NK-92 (cell line): Measurements from ENCODE around the gene BCKDHB.
"Not testable (repeated sequence)": the region's sequence is repeated elsewhere in the genome, so short reads cannot be mapped to it uniquely, and the experiment has no call there.

Experiments used
- DNase-seq: peaks from one replicate; lab custom pipeline; 2025; ENCODE audit not compliant: unreplicated experiment; lab: John Stamatoyannopoulos, UW

The BCKDHB gene

DNA sequence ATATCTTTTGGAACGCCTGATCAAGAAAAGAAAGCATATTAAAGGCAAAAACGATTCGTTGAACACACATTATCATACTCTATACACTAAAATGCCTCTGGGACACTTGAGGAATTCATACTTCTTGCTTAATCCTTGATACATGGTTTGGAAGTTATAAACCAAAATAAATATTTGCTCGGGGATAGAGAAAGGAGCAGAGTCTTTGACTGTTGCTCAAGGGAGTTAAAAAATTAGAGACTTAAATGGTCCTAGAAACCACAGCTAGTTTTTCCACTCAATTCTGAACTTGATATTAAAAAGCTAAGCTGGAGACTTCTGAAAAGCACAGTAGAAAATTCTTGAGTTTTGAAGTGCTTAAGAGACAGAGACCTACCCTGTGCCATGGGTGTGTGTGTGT lies 98.9 kb downstream of the BCKDHB start:
- DNase-seq, result no peak

DNA sequence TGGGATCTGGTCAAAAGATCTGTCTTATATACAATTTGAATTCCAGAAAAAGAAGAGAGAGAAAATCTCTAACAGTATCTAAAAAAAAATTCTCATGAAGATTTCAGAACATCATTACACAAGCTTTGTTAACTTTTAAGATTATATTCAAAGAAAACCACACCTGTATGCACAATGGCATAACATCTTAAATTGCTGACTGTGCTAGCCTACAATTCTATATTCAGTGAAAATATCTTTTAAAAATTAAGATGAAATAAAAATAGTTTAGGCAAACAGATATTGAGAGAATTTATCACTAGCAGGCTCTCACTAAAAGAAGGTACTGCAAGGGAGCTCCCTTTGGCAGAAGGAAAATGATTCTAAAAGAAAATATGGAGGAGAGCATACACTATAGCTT lies 100.3 kb downstream of the BCKDHB start:
- no peak for DNase-seq

DNA sequence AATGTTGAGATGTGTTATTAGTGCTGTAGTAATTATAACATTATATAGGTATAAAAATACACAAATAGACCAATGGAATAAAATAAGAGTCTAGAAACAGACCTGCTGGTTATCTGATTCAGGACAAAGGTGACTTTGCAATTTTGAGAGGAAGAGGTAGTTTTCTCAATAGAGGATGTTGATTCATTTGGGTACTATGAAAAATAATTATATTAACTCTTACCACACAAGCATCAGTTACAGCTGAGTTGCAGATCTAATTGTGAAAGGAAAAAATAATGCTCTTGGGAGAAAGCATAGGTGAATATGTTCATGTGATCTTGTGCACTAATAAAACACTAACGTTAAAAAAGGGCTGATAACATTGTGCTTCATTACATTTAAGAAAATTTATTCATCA lies 103.0 kb downstream of the BCKDHB start:
- no peak for DNase-seq

DNA sequence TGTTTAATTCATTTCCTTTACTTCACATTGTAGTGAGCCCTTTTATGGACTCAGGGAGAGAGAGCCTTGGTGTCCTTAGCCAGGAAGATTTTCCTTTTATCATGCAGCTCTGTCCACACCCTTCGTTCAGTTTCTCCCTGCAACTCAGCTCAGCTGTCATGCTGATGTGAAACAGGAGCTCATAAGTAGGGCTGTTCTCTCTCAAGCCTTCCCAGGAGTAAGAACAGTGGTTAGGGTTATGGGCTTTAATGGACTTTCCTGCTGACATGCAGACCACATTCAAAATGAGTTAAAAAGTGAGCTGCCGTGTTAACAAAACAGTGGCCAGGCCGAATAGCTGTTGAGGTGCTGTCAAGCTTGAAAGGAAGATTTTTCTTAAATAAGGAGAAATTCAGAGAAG lies 104.1 kb downstream of the BCKDHB start:
- no peak for DNase-seq

DNA sequence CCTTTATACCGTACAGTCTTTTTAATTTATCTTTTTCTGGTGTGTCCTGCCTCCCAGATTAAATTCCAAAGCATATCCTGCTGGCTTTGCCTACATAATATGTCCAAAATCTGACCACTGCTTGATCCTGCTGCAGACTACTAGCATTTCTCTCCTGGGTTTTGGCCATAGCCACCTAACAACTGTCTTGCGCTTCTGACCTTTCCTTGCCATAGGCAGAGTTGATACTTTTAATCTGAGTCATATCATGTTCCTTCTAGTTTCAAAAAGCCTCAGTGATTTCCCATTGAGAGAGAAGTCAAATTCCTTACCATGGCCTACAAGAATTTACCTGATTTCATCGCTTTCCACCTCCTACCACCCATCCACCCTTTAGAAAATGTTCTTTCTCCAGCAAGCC lies 104.8 kb downstream of the BCKDHB start:
- DNase-seq, result no peak

DNA sequence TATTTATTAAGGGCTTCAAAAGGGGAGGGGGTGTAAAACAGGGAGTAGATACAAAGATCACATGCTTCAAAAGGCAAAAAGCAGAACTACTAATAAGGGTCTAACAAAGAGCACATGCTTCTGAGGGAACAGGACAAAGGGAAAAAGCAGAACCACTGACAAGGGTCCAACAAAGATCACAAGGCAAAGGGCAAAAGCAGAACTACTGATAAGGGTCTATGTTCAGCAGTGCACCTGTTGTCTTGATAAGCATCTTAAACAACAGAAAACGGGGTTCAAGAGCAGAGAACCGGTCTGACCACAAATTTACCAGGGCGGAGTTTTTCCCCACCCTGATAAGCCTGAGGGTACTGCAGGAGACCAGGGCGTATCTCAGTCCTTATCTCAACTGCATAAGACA lies 105.4 kb downstream of the BCKDHB start:
- not testable (repeated sequence) for DNase-seq

DNA sequence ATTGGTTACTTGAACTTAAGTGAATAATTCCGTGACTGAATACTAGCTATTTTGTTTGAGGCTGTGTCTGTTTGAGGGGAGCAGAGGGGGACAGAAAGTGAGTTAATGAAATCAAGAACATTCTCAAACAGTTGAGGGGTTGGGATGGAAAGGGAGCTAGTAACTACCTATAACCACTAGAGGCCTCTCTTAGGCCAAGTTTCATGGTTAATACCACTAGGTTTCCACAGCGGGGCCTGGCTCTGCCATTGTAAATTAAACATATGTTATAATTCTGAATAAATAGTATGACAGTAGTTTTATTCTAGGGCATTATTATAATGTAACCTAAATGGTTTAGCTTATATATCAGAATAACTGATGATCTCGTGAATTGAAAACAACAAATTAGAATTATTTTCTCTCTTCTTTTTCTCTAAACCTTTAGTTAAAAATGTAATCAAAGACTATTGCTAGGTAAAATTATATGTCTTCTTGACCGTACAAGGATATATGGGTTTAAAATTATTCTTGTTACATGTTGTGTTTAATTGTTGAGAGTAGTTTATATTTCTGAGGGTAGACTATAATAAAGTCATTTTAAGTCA lies 108.1 kb downstream of the BCKDHB start:
- no peak for DNase-seq

DNA sequence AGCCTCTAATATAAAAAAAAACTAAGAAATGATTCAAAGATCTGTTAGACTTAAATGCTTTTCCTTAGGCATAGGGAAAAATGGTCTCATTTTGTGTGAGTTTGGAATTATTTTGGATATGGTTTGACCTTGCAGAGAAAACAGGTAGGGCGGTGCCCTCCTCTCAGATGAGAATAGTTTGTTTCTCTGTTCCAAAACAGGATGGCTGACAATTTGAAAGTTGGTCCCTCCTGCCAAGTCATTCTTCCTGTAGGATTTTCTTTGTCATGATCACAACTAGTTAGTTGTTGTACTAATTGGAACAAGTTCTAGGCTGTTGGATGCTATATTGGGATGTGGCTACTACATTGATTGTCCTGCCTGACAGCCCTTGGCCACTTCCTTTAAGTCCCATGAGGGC lies 108.6 kb downstream of the BCKDHB start:
- no peak for DNase-seq

DNA sequence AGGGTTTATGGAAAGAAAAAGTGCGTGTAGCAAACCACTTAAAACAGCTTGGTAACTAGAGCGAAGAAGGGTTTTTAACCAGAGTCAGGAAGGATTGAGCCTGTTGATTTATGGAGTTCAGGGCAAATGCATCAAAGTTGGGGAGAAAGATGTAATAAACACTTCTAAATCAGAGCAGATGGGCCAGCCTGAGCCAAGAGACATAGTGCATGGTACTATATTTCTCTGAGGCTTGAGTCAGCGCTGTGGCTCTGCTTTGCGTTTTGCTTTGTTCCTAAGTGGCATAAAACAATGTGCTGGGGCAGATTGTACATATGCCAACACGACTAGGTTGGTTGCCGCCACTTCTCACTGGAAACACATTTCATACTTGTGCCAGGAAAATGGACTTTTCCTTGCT lies 111.3 kb downstream of the BCKDHB start:
- no peak for DNase-seq

DNA sequence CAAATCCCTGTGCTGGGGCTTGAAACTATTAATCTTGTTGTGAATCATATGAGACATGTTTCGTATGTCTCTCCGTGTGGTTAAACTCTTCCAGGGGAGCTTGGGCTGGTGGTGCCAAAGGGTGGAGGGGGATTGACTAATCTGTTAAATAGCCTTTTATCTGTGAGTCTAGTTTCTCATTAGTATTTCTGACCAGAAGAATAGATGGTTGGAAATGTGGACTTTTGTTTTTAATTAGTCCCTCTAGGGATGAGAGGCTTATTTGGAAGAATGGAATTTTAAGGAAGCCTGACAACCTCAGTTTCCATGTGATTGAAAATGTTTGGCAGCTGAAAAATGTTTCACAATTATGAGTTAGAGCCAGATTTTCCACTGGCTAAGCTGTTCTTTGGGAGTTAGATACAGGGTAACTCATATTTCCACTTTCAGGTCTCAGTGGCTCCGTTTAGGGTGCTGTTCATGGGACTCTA lies 117.3 kb downstream of the BCKDHB start:
- DNase-seq, result no peak

DNA sequence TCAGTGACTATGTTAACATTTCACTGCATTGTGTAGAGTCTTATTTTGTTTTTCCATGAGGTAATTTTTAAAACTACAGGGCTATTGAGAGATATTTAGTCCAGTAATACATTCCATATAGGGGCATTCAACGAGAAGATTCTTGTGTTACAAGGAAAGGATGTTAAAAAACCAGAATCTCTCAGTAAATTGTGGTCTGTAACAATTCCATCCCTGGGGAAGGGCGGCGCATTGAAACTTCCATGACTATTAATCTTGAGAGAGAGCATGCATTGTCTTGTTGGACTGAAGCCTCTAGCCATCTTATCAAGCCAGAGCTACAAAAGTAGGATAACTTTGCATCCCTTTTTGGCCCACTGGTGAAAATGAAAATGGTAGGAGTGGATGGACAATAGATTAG lies 119.7 kb downstream of the BCKDHB start:
- DNase-seq, result no peak

DNA sequence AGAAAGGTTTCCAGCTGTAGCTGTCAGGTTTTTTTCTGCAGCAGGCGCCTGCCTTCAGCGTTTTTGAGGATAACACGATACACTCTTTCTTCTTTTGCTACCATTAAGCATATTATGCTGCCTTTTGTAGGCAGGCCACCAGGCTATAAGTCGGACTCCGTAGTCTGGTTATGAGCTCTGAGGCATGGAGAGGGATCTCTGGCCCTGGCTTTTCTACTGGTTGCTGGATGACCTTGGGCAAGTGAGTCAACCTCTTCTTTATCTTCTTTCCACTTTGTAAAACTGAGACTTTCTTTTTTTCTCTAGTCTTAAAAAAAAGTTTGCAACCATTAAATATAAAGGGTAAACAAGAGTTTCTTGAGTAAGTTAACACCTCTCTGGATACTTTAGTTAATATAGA lies 120.2 kb downstream of the BCKDHB start:
- DNase-seq, result no peak

DNA sequence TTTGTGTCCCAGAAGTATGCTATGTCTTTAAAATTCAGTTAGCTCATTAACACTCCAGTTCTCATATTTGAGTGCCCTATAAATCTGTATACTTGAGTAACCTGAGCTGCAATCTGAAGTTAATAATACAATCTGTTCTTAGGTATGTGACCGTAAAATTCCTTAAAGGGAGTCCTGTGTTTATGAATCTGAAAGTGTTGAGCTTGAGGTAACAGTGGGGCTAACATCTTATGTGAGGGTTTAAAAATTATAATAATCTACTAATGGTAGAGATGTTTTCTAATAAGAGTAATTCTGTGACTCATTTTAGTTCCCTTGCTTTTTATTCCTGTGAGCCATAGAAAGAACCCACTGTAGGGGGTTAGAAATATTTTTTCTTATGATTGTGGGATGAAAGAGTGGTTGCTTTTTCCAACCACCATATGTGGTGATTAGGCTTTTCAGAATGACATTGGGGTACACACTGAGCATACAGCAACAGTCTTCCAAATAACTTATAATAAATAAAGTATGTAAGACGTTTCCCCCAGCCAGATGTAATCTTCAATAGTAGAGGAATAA lies 121.2 kb downstream of the BCKDHB start:
- DNase-seq, result no peak

DNA sequence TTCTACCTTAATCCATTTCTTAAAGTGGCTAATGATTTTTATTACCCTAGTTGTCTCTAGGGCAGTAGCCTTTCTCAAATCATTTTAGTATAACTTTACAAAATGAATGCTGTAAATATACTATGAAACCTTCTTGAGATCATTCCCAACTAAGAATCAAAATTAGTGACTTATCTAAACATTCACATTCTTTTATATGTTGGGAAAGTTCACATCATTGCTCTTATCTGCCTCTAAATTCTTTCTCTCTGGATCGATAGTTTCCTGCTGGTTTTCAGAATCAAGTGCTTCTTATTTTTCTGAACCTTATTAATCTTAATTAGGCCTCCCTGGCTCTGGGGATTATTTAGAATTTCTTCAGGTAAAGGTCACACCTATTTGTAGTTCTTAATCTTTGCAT lies 126.8 kb downstream of the BCKDHB start:
- no peak for DNase-seq

DNA sequence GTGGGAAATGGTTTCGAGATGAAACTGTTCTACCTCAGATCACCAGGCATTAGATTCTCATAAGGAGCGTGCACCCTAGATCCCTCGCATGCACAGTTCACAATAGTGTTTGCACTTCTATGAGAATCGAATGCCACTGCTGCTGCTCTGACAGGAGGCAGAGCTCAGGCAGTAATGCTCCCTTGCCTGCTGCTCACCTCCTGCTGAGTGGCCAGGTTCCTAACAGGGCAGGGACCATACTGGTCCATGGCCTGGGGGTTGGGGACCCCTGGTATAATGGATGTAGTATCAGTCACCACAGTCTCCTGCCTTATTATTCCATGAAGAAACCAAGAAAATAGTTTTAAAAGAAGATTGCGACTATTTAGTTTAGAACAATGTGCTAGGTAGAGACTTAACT lies 127.5 kb downstream of the BCKDHB start:
- DNase-seq, result no peak

DNA sequence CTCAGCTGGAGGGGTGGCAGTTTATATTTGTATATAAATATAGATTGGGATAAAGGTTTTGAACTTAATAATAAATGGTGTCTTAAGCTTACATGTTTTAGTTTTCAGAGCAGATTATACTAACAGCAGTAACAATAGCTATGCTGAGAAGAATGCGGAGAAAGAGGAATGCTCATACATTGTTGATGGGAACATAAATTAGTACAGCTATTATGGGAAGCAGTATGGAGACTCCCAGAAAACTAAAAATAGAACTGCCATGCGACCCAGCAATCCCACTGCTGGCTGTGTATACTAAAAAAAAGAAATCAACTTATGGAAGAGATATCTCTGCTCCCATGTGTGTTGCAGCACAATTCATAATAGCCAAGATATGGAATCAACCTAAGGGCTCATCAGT lies 127.9 kb downstream of the BCKDHB start:
- no peak for DNase-seq

DNA sequence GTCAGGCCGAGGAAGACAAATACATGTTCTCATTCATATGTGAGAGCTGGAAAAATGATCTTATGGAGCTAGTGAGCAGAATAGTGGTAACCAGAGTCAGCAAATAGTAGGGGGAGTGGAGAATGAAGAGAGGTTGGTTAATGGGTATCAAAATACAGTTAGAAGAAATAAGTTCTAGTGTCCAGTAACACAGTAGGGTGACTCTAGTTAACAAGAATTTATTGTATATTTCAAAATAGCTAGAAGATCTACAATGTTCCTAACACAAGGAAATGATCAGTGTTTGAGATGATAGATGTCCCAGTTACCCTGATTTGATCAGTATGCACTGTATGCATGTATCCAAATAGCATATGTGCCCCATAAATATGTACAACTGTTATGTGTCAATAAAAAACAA lies 128.4 kb downstream of the BCKDHB start:
- no peak for DNase-seq

DNA sequence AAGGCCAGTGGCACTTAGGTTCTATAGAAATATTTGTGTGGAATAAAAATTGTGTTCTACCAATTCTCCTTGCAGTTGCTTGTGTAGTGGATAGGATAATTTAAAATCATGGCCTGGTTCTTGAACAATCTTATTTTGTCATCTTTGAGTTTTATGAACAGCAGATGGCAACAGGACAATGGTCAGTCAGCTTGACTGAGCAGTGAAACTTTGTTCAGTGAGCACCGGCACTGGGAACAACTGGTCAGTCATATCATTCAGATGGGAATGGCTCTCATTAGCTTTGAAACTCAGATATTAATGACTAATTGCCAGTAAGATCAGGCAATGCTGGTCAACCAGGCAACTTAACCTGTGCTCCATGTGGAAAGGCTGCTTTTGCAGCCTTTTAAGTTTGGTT lies 129.2 kb downstream of the BCKDHB start:
- DNase-seq, result no peak

DNA sequence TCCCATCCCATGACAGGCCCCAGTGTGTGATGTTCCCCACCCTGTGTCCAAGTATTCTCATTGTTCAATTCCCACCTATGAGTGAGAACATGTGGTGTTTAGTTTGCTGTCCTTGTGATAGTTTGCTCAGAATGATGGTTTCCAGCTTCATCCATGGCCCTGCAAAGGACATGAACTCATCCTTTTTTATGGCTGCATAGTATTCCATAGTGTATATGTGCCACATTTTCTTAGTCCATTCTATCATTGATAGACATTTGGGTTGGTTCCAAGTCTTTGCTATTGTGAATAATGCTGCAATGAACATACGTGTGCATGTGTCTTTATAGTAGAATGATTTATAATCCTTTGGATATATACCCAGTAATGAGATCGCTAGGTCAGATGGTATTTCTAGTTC lies 132.3 kb downstream of the BCKDHB start:
- not testable (repeated sequence) for DNase-seq

DNA sequence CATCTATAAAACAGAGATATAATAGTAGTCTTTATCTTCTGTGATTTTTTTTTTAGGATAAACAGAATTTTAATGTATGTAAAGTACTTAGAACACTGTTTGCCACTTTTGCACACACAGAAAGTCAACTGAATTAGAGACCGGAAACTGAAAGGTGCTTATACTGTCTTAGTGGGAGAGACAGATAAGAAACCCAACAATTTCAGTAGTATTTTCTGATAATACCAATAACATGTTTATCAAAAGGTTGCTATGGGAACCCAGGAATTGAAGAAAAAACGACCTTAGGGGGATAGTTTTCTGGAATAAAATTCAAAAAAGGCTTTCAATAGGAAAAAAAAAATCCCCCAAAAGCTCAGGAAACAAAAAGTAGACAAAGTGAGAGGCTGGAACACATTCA lies 138.6 kb downstream of the BCKDHB start:
- DNase-seq, result no peak

DNA sequence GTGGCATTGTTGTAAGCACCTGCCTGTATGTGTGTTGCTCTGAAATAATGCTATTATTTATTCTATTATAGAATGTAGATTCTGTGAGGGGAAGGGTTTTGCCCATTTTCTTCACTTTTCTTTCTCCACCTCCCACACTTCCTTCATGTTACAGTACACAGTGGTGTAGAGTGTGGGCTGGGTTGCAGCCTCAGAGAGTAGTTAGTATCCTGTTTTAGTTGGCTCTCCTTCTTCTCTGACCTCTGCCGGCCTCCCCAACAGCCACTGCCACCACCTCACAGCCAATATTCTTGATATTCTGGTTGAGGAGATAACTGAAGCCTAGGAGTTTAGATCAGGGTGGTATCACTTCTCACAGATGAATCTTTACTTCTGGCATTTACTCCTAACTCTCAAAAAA lies 143.4 kb downstream of the BCKDHB start:
- DNase-seq, result no peak

DNA sequence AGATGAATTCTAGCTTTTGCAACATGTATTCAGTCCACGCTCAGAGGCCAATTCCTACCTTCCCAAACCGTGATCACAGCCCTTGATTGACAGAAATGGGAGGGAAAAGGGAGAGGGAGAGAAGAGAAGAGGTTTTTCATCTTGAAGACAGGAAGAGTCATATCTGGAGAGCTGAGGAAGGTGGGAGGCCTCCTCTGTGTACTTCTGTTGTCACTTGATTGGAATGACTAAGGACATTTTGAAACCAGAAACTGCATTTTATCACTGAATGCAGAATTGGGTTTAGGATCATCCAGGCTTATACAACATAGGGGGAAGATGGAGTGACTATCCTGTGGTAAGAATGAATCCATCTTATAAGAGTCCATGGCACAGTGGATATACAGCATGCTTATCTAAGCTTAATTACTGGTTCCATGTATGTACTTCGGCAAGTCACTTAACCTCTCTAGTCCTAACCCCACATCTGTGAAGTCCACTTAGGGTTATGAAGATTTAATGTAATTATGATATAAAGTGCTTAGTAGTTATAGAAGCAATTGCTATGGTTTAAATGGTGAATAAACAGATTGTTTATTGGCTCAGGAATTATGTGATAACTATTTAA lies 144.0 kb downstream of the BCKDHB start:
- no peak for DNase-seq

DNA sequence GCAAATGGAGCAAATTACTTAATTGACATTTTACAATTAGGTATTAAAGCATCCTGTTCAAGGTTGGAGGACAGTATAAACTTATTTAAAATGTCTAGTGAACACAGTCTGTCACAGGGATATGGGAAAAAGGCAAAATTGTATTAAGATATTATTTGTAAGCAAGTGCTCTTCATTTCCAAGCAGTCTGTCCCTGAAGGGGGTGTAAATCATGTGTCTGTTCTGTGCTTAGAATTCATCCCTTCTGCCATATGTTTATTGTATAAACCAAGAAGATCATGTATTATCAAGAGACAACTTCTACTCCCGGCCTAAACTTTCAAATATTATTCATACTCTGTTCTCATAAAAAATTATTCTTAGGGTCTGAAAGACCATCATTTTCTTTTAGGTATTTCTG lies 144.8 kb downstream of the BCKDHB start:
- DNase-seq, result no peak
